ENCODE data around the gene HS1BP3. TPM values are rescaled to one million over a fixed set of nuclear protein-coding genes. Genes with fewer than 3 reads are reported as not detected.

Gene HS1BP3
- total RNA-seq, 1 experiment from 2014 or later, result 26.4 TPM

DNA sequence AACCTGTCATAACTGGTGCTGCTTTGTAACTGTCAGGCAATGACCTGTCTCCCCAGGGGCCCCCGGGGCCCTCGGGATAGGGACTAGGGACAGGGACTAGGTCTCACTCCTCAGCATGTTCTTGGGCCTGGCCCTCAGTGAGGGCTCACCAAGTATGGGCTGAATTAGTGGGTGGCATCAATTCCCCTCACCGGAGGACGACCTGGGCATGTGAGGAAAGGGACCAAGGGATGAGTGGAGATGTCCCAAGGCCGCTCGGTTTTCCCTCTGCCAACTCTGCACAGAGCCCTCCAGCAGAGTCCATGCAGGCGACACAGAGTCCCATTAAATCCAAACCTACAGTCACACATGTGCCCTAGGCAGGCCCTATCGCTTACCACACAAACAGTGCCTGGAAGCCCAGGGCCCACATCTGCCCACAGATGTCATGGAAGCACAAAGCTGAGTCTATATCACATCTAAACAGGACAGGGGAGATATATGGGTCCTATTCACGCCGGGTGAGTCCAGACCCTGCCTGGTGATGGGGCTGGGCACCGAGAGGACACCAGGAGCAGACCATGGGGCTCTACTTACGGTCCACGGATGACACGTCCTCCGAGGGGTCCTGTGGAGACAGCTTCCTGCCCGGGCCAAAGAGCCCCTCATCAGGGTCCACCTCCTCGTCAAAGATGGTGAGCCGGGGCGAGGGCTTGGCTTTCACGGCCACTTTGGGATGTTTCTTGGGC lies 26.6 kb downstream of the HS1BP3 start:
- CTCF ChIA-PET, result interaction anchor here (1.2 kb wide), 1 partner anchor 10 kb away, joined by 3 read pairs; no protein-coding TSS in a partner anchor
- Mint-ChIP-seq H3K4me1 (ENCODE audit: low read depth, unreplicated experiment) (peaks cover 8% of the 10 kb centered on the region), H3K27ac (ENCODE audit: unreplicated experiment) (no peak overlapping the region), H3K4me3 (ENCODE audit: low read depth, unreplicated experiment) (no peak overlapping the region), H3K9me3 (ENCODE audit: low read depth, unreplicated experiment) (no peaks in the 10 kb centered on the region), H3K36me3 (ENCODE audit: insufficient read depth, unreplicated experiment) (no peaks in the 10 kb centered on the region), H3K27me3 (ENCODE audit: unreplicated experiment) (no peaks in the 10 kb centered on the region)
- intact Hi-C loops (cut with micrococcal nuclease; ENCODE audit: unreplicated experiment), result no loop called here
- no TSS peak for BruUV-seq (replicated peaks)
- TF ChIP-seq, protein P1, sequence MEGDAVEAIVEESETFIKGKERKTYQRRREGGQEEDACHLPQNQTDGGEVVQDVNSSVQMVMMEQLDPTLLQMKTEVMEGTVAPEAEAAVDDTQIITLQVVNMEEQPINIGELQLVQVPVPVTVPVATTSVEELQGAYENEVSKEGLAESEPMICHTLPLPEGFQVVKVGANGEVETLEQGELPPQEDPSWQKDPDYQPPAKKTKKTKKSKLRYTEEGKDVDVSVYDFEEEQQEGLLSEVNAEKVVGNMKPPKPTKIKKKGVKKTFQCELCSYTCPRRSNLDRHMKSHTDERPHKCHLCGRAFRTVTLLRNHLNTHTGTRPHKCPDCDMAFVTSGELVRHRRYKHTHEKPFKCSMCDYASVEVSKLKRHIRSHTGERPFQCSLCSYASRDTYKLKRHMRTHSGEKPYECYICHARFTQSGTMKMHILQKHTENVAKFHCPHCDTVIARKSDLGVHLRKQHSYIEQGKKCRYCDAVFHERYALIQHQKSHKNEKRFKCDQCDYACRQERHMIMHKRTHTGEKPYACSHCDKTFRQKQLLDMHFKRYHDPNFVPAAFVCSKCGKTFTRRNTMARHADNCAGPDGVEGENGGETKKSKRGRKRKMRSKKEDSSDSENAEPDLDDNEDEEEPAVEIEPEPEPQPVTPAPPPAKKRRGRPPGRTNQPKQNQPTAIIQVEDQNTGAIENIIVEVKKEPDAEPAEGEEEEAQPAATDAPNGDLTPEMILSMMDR (IDR thresholded peaks at IDR 0.05; ENCODE audit: unreplicated experiment), result no peak
- no peak for DNase-seq

DNA sequence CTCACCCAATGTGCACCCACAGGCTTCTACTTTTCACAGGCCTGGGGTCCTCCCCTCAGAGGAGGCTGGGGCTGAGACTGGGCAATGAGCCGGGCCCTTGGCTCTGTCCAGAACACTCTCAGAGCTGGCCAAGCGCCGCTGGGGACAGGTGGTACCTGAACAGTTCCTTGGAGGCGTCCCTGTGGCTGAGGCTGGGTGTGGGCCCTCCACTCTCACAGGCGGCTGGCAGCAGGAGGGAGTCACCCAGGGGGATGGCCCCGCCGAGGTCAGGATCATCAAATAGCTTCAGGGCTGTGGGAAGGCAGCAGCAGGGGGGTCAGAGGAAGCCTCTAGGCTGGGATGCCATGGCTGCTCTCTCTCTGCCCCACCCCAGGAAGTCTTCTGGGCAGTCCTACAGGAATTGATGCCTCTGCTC lies 27.1 kb downstream of the HS1BP3 start:
- intact Hi-C loops (cut with micrococcal nuclease; ENCODE audit: unreplicated experiment), result no loop called here
- Mint-ChIP-seq H3K36me3 (ENCODE audit: insufficient read depth, unreplicated experiment) (no peaks in the 10 kb centered on the region), H3K27me3 (ENCODE audit: unreplicated experiment) (no peaks in the 10 kb centered on the region), H3K27ac (ENCODE audit: unreplicated experiment) (no peak overlapping the region), H3K4me1 (ENCODE audit: low read depth, unreplicated experiment) (peaks cover 8% of the 10 kb centered on the region), H3K9me3 (ENCODE audit: low read depth, unreplicated experiment) (no peaks in the 10 kb centered on the region), H3K4me3 (ENCODE audit: low read depth, unreplicated experiment) (no peak overlapping the region)
- TF ChIP-seq, protein P1 (IDR thresholded peaks at IDR 0.05; ENCODE audit: unreplicated experiment), result no peak
- no TSS peak for BruUV-seq (replicated peaks)
- CTCF ChIA-PET, result interaction anchor here (1.2 kb wide), 1 partner anchor 10 kb away, joined by 3 read pairs; no protein-coding TSS in a partner anchor
- no peak for DNase-seq

DNA sequence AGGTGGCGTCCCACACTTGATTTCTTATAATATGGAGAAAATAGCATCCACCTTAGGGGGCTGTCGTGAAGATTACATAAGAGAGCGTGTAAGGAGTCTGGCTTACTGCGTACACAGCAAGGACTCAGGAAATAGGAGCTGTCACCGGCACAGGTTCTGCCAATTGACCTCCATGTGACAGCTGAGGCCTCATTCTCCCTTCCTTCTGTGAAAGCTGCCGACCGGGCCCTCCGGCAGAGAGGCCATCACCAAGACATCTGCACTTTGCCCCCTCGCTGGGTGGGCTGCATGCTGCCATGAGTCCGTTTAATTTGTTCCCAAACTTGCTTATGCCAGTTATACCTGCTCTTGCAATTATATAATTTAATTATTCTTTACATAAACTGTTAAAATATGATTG lies 27.7 kb downstream of the HS1BP3 start:
- no peak for DNase-seq
- Mint-ChIP-seq H3K9me3 (ENCODE audit: low read depth, unreplicated experiment) (no peaks in the 10 kb centered on the region), H3K4me3 (ENCODE audit: low read depth, unreplicated experiment) (no peak overlapping the region), H3K36me3 (ENCODE audit: insufficient read depth, unreplicated experiment) (no peaks in the 10 kb centered on the region), H3K27me3 (ENCODE audit: unreplicated experiment) (no peaks in the 10 kb centered on the region), H3K27ac (ENCODE audit: unreplicated experiment) (no peak overlapping the region), H3K4me1 (ENCODE audit: low read depth, unreplicated experiment) (peaks cover 8% of the 10 kb centered on the region)
- TF ChIP-seq, protein P1 (IDR thresholded peaks at IDR 0.05; ENCODE audit: unreplicated experiment), result no peak
- no TSS peak for BruUV-seq (replicated peaks)
- CTCF ChIA-PET, result no interaction called here
- intact Hi-C loops (cut with micrococcal nuclease; ENCODE audit: unreplicated experiment), result no loop called here

- DNase-seq, result no peak
- CTCF ChIA-PET, result no interaction called here
- TF ChIP-seq, protein P1 (IDR thresholded peaks at IDR 0.05; ENCODE audit: unreplicated experiment), result no peak
Measured at GRCh38 chr2:20622731-20623130, 28.2 kb downstream of the HS1BP3 start.

More at GRCh38 chr2:20622731-20623130, 28.2 kb downstream of the HS1BP3 start:
- no TSS peak for BruUV-seq (replicated peaks)
- Mint-ChIP-seq H3K27me3 (ENCODE audit: unreplicated experiment) (no peaks in the 10 kb centered on the region), H3K27ac (ENCODE audit: unreplicated experiment) (no peak overlapping the region), H3K4me3 (ENCODE audit: low read depth, unreplicated experiment) (no peak overlapping the region), H3K9me3 (ENCODE audit: low read depth, unreplicated experiment) (no peaks in the 10 kb centered on the region), H3K4me1 (ENCODE audit: low read depth, unreplicated experiment) (peaks cover 14% of the 10 kb centered on the region), H3K36me3 (ENCODE audit: insufficient read depth, unreplicated experiment) (peaks cover 5% of the 10 kb centered on the region)
- intact Hi-C loops (cut with micrococcal nuclease; ENCODE audit: unreplicated experiment), result no loop called here
